GM21529 (cell line): ENCODE data around the gene LAT.

Experiments used
- ATAC-seq: cut with Tn5 transposase; IDR thresholded peaks from one replicate; pipeline ENCODE4 v1.9.1; 2021; ENCODE audit not compliant: unreplicated experiment

LAT gene

DNA sequence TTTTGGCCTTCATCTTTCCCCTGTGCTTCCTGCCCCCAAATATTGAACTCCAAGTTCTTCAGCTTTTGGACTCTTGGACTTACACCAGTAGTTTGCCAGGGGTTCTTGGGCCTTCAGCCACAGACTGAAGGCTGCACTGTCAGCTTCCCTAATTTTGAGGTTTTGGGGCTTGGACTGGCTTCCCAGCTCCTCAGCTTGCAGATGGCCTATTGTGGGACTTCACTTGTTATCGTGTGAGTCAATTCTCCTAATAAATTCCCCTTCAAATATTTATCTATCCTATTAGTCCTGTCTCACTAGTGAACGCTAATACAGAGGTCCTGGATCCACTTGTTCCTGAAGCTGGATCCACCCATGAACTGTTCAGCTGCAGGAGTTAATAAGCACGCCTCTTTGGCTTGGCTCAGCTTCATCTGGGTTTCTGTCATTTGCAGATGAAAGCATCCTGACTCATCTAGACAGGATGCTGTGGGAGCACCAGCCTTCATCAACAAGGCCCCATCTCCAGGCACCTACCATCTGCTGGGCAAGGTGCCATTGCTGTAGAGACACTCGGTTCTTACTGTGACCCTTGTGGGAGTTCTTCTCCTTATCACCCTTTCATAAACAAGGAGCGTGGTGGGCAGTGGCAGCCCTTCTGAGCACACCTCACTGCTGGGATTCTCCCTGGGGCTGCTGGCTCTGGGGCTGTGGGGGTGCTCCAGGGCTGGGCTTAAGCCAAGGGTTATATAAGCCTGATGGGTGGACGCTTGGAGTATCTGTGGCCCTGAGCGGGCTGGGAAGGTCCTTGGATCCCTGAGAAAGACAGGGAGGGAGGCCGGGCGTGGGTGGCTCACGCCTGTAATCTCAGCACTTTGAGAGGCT, 23.1 kb downstream of the LAT start:
- no peak for ATAC-seq

DNA sequence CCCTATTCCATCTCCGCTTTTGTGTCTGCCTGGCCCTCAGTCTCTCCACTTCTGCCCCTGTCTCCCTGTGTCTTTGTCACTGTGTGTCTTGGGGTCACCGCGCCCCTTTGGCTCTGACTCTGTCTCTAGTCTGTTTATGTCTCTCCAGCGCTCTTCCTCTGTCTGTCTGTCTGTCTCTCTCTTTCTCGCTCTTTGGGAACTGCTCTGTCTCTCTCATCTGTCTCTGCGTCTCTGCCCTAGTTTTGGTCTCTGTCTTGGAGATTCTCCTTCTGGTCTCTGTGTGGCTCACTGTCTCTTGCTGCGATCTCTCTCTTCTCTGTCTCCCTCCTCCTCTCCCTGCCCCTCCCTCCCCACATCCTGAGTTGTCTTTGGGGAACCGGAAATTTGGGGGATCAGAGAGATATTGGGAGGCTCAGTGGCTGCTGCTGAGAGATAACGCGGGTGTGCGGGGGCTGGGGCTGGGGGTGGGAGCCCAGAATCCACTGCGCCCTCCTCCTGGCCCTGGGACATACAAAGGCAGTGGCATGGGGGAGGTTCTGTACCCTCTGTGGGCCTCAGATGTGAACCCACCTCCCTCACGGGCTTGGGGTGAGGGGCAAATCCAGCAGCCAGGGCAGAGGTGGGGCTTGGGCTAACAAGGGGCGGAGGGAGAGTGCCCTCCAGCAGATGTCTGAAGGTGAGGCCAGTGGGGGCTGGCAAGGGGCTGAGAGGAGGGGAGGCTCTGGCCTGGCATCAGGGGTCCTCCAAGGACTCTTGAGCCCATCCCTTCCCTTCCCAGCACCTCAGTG, 24.4 kb downstream of the LAT start:
- ATAC-seq = no peak

DNA sequence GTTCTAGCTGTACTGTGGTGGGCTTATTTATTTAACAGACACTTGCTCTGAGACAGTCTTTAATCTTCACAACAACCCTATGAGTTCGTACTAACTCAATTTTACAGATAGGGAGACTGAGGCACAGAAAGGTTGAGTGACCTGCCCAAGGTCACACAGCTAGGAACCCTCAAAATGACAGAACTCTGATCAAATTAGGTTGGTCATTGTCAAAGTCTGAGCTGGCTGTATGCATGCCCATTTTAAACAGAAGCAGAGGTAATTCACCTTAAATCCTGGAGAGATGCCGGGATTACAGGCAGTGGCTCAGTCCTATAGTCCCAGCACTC, 24.9 kb downstream of the LAT start:
- no peak for ATAC-seq

DNA sequence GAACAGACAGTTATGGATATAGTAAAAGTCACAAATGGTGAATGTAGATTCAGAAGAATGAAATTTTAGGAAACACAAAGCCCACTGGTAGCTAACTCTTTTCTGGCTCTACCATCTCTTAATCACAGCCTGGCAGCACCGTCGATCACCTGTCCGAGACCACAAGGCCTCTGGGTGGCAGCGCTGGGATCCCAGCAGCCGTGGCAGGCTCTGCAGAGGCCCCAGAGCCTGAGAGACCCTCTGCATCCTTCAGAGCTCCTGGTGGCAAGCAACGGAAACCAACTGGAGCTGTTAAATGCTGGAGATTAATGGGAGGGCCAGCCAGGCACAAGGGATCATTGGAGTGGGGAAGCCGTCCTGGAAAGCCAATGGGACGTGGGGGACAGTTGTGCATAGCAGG, 26.3 kb downstream of the LAT start:
- no peak for ATAC-seq

DNA sequence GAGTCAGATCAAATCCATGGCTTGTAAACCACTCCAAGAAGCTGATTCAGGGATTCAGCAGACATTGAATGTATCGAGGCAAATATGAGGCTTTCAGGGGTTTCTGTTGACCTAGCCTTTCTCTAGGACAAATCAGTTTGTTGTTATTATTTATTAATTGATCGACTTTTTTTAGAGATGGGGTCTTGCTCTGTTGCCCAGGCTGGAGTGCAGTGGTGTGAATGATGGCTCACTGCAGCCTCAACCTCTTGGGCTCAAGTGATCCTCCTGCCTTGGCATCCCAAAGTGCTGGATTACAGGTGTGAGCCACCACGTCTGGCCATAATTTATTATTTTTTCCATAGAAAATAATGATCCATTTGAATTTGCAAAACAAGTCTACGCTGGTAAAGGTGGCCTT, 27.0 kb downstream of the LAT start:
- no peak for ATAC-seq

DNA sequence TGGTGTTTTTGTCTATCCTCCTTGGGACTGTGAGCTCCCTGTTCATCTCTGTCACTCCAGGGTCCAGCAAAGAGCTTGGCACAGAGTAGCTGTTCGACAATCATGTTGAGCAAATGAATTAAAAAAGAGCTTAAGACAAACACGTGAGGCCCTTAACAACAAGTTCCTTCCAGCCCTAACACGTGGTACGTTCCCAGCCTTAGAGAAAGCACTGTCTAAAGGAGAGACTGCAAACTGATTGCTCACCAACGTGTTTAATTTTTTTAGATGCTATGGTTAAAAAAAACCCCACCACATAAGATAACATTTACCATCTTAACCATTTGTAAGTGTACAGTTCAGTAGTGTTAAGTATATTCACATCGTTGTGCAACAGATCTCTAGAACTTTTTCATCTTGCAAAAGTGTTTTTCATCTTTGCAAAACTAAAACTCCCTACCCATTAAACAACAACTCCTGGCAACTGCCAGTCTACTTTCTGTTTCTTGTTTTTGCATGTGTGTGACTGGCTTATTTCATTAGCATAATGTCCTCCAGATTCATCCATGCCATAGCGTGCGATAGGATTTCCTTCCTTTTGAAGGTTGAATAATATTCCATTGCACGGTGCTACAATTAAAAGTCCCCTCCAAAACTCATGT, 28.2 kb downstream of the LAT start:
- no peak for ATAC-seq

DNA sequence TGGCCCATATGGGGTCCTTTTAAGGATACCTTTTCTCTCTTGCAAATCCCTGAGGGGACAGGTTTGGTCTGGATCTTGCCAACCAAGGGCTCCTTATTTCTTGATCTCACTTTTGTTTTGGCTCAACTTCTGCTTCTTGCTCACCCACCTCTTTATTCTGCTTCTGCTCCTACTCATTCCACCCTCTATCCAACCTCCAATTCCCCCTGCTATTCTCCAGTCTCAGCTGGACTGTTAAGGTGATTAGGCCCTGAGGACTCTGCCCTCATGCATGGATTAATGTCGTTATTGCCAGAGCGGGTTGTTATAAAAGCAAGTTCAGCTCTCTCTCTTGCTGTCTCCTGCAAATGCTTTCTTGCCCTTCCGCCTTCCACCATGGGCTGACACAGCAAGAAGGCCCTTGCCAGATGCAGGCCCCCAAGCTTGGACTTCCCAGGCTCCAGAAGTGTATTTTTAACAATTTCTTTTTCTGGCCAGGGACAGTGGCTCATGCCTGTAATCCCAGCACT, 29.8 kb downstream of the LAT start:
- ATAC-seq = no peak

DNA sequence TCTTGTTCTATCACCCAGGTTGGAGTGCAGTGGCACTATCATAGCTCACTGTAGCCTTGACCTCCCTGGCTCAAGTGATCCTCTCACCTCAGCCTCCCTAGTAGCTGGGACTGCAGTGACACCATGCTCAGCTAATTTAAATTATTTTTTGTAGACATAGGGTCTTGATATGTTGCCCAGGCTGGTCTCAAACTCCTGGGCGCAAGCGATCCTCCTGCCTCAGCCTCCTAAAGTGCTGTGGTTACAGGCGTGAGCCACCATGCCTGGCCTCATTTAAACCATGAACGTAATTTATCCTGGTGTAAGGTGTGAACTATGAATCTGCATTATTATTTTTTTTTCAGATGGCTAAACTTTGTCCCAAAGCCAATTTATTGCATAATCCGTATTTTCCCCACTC, 37.3 kb downstream of the LAT start:
- no peak for ATAC-seq

DNA sequence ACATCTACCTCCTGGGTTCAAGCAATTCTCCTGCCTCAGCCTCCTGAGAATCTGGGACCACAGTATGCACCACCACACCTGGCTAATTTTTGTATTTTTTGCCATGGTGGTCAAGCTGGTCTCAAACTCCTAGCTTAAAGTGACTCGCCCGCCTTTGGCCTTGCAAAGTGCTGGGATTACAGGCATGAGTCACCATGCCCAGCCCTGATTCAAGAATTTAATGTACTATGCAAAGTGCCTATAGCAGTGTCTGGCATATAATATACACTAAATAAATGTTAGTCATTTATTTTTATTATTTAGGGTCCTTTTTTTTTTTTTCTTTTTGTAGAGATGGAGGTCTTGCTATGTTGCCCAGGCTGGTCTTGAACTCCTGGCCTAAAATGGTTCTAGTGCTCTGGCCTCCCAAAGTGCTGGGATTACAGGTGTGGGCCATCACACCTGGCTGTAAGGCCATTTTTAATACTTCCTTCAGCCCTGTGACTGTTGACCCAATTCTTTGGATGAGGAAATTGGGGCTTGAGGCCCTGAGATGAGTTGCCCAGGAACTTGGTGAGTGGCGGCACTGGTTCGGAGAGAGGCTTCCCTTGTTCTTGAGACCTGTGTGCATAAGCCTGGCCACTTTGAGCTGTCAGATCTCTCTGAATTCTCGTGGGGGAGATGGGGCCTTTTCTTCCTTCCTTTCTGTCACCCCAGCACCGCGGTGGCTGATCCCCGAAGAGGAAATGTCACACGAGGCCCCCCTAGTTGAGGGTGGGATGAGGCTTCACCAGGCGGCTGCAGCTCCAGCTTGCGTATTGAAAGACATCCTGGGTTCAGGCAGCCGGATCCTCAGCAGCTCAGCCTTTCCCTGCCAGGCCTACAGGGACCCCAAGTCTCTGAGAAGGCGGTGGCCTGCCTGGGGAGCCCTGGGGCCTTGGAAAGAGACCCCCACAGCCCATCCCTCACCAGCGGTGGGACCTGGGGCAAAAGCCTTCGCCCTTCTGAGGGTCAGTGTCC, 38.7 kb downstream of the LAT start:
- no peak for ATAC-seq

DNA sequence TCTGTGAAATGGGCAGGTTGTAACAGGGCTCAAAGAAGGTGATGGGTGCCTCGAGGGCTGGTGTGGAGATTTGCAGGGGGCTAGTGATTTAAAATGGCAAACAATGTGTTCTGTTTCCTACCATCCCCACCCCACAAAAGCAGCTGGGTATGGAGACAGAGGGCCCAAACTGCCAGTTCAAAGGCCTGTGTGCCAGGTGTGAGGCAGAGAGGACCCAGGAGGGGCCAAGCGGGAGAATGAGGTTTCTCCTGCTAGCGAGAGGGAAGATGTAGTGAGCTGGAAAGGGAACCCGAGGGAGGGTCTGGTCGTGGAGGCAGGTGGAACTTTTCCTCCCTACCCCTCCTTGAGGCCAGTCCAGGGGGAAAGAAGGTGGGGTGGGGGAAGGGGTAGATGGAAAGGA, 39.4 kb downstream of the LAT start:
- no peak for ATAC-seq

DNA sequence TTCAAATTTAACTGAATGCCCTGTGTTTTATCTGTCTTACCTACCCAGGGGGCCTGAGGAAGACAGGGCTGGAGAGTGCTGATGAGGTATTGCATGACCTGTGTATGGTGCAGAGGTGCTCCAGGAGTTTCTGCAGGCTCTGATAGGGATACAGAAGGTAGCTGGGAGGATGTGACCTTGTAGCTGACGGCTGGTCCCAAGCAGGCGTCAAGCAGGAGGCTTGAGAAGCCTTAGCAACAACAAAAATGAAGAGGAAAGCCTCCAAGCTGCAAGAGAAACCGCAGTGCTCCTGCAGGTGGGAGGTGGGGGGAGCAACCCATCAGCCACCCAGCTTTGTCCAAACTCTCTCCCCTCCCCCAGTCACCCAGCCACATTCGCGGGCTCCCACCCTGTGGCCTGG, 40.4 kb downstream of the LAT start:
- no peak for ATAC-seq

DNA sequence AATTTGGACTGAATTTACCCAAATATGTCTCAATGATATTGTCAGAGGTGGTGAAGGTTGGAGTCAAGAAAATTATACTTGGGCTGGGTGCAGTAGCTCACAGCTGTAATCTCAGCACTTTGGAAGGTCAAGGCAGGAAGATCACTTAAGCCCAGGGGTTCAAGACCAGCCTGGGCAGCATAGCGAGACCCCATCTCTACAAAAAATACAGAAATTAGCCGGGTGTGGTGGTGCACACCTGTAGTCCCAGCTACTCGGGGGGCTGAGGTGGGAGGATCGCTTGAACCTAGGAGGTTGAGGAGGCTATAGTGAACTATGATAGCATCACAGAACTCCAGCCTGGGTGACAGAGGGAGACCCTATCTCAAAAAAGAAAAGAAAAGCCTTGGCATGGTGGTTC, 40.9 kb downstream of the LAT start:
- ATAC-seq = no peak

DNA sequence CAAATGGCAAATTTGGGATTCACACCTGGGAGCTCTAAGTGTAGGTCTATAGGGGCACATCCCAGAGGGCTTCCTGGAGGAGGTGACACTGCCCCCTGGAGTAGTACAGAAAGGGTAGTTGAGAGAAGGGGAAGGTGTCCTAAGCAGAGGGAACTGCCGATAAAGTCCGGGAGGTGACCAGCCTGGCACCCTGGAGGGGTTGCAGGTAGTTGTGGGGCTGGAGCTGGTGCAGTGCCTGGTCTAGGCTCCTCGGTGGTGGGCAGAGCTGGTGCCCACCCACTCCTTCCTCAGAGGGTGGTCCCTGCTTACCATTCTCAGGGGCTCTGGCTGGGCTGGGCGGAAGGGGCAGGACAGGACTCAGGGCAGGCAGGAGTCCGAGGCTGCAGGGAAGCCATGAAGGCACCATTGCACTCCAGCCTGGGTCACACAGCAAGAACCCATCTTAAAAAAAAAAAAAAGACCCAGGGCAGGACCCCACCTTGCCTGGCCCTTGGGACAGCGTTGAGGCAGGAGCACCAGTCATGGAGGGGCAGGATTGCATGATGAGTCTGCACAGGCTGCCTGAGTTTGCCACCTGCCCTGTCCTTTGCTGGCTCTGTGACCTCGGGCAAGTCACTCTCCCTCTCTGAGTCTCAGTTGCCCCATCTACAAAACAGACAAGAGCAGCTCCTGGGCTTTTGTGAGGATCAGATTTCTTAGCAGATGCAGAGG, 43.8 kb downstream of the LAT start:
- no peak for ATAC-seq

DNA sequence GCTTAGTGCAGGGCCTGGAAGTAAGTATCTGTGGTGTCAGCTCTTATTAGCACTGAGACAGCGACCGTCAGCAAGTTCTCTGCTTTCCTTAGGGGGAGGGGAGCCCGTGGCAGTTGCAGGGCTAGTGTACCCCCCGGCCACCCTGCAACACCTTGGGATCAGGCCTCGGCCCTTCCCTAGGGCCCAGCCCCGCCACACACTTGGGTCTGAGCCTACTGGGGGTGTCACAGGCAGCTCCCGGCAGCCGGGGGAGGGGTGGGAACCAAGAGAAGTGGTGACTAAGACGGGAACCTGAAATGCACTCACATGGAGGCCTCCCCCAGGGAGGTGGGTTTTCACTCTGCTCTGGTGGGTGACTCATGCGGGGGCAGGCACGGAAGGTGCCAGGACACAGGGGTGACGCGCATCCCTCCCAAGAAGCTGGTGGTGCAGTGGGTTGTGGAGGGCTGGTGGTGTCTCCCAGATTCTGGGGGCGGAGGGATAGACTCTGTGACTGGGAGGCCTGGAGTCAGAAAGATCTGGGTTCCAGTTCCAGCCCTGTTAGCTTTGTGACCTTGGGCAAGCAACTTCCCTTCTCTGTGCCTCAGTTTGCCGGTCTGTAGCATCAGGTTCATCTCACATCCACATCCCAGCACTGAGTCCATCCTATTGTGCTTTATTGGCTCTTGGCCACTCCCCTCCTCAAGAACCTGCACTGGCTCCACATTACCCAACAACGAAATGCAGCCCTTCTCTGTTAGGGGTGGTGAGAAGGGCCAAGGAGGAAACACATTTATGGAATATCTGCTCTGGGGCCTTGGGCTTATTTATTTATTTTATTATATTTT, 44.5 kb downstream of the LAT start:
- no peak for ATAC-seq

DNA sequence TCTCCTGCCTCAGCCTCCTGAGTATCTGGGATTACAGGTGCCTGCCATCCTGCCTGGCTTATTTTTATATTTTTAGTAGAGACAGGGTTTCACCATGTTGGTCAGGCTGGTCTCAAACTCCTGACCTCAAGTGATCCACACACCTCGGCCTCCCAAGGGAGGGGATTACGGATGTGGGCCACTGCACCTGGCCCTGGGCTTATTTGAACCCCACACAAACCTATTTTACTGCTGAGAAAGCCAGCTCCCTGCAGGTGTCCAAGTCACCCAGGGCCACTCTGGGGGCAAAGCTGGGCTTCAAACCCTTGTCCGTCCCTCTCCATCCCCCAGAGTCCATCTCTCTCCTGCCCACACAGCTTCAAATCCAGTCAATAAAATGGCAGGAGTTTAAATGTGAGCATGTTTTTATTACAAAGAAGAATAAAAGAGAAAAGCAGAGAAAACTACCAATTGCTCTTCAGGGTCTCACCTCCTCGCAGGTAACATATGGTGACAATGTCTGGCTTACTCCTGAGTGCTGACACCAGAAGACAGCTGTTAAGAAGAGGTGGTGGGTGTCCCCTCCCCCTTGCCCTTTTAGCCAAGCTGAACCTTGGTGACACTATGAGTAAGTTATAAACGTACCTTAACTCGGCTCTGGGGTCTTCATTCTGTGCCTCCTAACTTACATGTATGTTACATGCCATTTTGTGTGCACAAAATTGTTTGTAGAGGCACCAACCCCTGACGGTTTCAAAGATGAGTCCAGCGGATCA, 45.4 kb downstream of the LAT start:
- ATAC-seq = no peak
